ENCODE data around the gene PTEN.

- TF ChIP-seq HNRNPL (IDR thresholded peaks at IDR 0.05; ENCODE audit: low read depth, low read length): no peak
- TF ChIP-seq HMG20A (CRISPR knock-in tag; conservative IDR thresholded peaks at IDR 0.05): no peak
- no peak for TF ChIP-seq GTF2F1 (IDR thresholded peaks at IDR 0.05; ENCODE audit: low read depth, low read length)
- TF ChIP-seq MEF2A (IDR thresholded peaks at IDR 0.05; ENCODE audit: control insufficient read depth, low read depth, low read length): no peak
- TF ChIP-seq ZFP1 (CRISPR knock-in tag; IDR thresholded peaks at IDR 0.05): no peak
- TF ChIP-seq TBP (optimal IDR thresholded peaks at IDR 0.05; ENCODE audit: low read depth, low read length): no peak
- TF ChIP-seq ATF7 (IDR thresholded peaks at IDR 0.05): no peak
- TF ChIP-seq TCF7 (IDR thresholded peaks at IDR 0.05; ENCODE audit: borderline replicate concordance): no peak
Observed at GRCh38 chr10:87842776-87843497, 20.5 kb upstream of the PTEN start.

Data from K562 (cell line).